GM23338 (cell line): ENCODE results near the gene AFF1. TPM values are rescaled to one million over a fixed set of nuclear protein-coding genes. Genes with fewer than 3 reads are reported as not detected.
A peak's percentile ranks its signal among the peaks of the same experiment; 100 is the strongest.

Experiments
- ATAC-seq: fragments of 200-7000 bp; cut with Tn5 transposase; 3 replicates; pipeline ENCODE4 v1.9.1; 2020
- DNase-seq: peaks from one replicate; pipeline ENCODE4 v3.0.0-alpha.2; 2015; ENCODE audit warnings: low spot score
- H2AFZ ChIP-seq: fragments of 200-600 bp; sonication (generic); 2 replicates; pipeline ENCODE4 v1.8.0; 2016; ENCODE audit warnings: antibody characterized with exemption, mild to moderate bottlenecking, moderate library complexity
- H3F3A ChIP-seq: fragments of 200-600 bp; sonication (generic); replicated peaks from 2 replicates; pipeline ENCODE4 v1.8.0; 2017; ENCODE audit warnings: antibody characterized with exemption, mixed run types, low read depth
- H3K27ac ChIP-seq: fragments of 200-600 bp; sonication (generic); 2 replicates; pipeline ENCODE4 v1.6.1; 2016; ENCODE audit warnings: low read depth
- H3K27me3 ChIP-seq: fragments of 200-600 bp; sonication (generic); 2 replicates; pipeline ENCODE4 v1.8.0; 2016; ENCODE audit warnings: mild to moderate bottlenecking, mixed run types, moderate library complexity; ENCODE audit not compliant: insufficient read depth
- H3K36me3 ChIP-seq: fragments of 200-600 bp; sonication (generic); 2 replicates; pipeline ENCODE4 v1.8.0; 2016; ENCODE audit warnings: mild to moderate bottlenecking; ENCODE audit not compliant: insufficient read depth
- H3K4me1 ChIP-seq: fragments of 200-600 bp; sonication (generic); 2 replicates; pipeline ENCODE4 v1.8.0; 2016; ENCODE audit warnings: mild to moderate bottlenecking, moderate library complexity; ENCODE audit not compliant: insufficient read depth
- H3K4me2 ChIP-seq: fragments of 200-600 bp; sonication (generic); 2 replicates; pipeline ENCODE4 v1.7.1; 2017; ENCODE audit warnings: mixed run types
- H3K4me3 ChIP-seq: fragments of 200-600 bp; sonication (generic); 2 replicates; pipeline ENCODE4 v1.6.1; 2016; ENCODE audit warnings: mixed run types
- H3K79me2 ChIP-seq: fragments of 200-600 bp; sonication (generic); replicated peaks from 2 replicates; pipeline ENCODE4 v1.8.0; 2017; ENCODE audit warnings: mild to moderate bottlenecking; ENCODE audit not compliant: insufficient read depth
- H3K9me2 ChIP-seq: fragments of 200-600 bp; sonication (generic); 2 replicates; pipeline ENCODE4 v1.8.0; 2017; ENCODE audit not compliant: insufficient read depth
- H4K20me1 ChIP-seq: fragments of 200-600 bp; sonication (generic); replicated peaks from 2 replicates; pipeline ENCODE4 v1.8.0; 2017; ENCODE audit warnings: mild to moderate bottlenecking; ENCODE audit not compliant: insufficient read depth
- H3K27ac Mint-ChIP-seq: 2 replicates; pipeline ENCODE4 v1.8.0; 2020; ENCODE audit warnings: inconsistent platforms, mild to moderate bottlenecking, moderate library complexity, mixed read lengths
- H3K27me3 Mint-ChIP-seq: 3 replicates; pipeline ENCODE4 v1.8.0; 2022; ENCODE audit warnings: low read depth, mild to moderate bottlenecking, moderate library complexity, mixed read lengths, inconsistent platforms; ENCODE audit not compliant: insufficient read depth, poor library complexity
- H3K36me3 Mint-ChIP-seq: 3 replicates; pipeline ENCODE4 v1.8.0; 2021; ENCODE audit warnings: low read depth, mild to moderate bottlenecking, inconsistent platforms, moderate library complexity, mixed read lengths
- H3K4me1 Mint-ChIP-seq: 3 replicates; pipeline ENCODE4 v1.8.0; 2020; ENCODE audit warnings: mild to moderate bottlenecking, inconsistent platforms, mixed read lengths
- H3K4me3 Mint-ChIP-seq: 3 replicates; pipeline ENCODE4 v1.8.0; 2021; ENCODE audit warnings: moderate library complexity, mild to moderate bottlenecking, inconsistent platforms, mixed read lengths
- H3K9me3 Mint-ChIP-seq: 3 replicates; pipeline ENCODE4 v1.8.0; 2020; ENCODE audit warnings: moderate library complexity, mild to moderate bottlenecking, inconsistent platforms, mixed read lengths
- CREB1 ChIP-seq: fragments of 250-450 bp; sonication (Bioruptor Pico); IDR thresholded peaks from 2 replicates; pipeline ENCODE4 v1.5.0; 2020; ENCODE audit warnings: low read depth, mild to moderate bottlenecking, moderate library complexity
- EZH2 ChIP-seq: fragments of 200-600 bp; sonication (generic); IDR thresholded peaks from one replicate; pipeline ENCODE4 v1.8.0; 2017; ENCODE audit warnings: antibody characterized with exemption, mild to moderate bottlenecking, low read depth; ENCODE audit not compliant: unreplicated experiment
- EZH2phosphoT487 ChIP-seq: fragments of 200-600 bp; sonication (generic); IDR thresholded peaks from one replicate; pipeline ENCODE4 v1.8.1; 2018; ENCODE audit warnings: antibody characterized with exemption; ENCODE audit not compliant: unreplicated experiment
- JUNB ChIP-seq: IDR thresholded peaks from one replicate; pipeline ENCODE4 v1.6.1; 2016; ENCODE audit warnings: antibody characterized with exemption; ENCODE audit not compliant: unreplicated experiment
- NANOG ChIP-seq: IDR thresholded peaks from 2 replicates; pipeline ENCODE4 v1.6.1; 2016; ENCODE audit warnings: antibody characterized with exemption, borderline replicate concordance
- POLR2AphosphoS5 ChIP-seq: IDR thresholded peaks from 2 replicates; pipeline ENCODE4 v1.6.1; 2016; ENCODE audit warnings: antibody characterized with exemption, low read depth
- STAT1 ChIP-seq: IDR thresholded peaks from one replicate; pipeline ENCODE4 v1.6.1; 2016; ENCODE audit warnings: antibody characterized with exemption; ENCODE audit not compliant: unreplicated experiment
- polyA plus RNA-seq: library from polyadenylated mRNA; unstranded; fragments of >200 nt; fragmentation: Nextera tagmentation; extraction: Ambion mirVana; gene quantifications from 2 replicates; pipeline ENCODE4 v1.2.1, GENCODE V29; 2016
- total RNA-seq: library from RNA; depleted of rRNA; stranded (reverse); fragments of >200 nt; shearing (Covaris generic); gene quantifications from 2 replicates; pipeline ENCODE4 v1.2.3, GENCODE V29; 2014
- TF ChIP-seq, protein P1 (sequence below), 2 experiments: fragments of 200-600 bp in 1 of 2; sonication (generic) in 1 of 2; conservative IDR thresholded peaks; 2 replicates each; pipeline versions ENCODE4 v1.5.1 to v1.6.1; 2016 to 2017; ENCODE audit warnings: antibody characterized with exemption in 2 of 2, low read depth in 2 of 2, mild to moderate bottlenecking in 2 of 2, moderate library complexity in 1 of 2
- TF ChIP-seq, protein P2 (sequence below): IDR thresholded peaks from 2 replicates; pipeline ENCODE4 v1.6.1; 2016; ENCODE audit warnings: antibody characterized with exemption
- TF ChIP-seq, protein P3 (sequence below): IDR thresholded peaks from one replicate; pipeline ENCODE4 v1.6.1; 2018; ENCODE audit warnings: antibody characterized with exemption; ENCODE audit not compliant: unreplicated experiment
- TF ChIP-seq, protein P4 (sequence below): fragments of 250-450 bp; sonication (Bioruptor Pico); IDR thresholded peaks from 2 replicates; pipeline ENCODE4 v1.5.0; 2020; ENCODE audit warnings: mild to moderate bottlenecking, moderate library complexity

The AFF1 gene
- total and polyA plus RNA-seq, 2 experiments from 2014 or later = 42.6 to 67.2 TPM

DNA sequence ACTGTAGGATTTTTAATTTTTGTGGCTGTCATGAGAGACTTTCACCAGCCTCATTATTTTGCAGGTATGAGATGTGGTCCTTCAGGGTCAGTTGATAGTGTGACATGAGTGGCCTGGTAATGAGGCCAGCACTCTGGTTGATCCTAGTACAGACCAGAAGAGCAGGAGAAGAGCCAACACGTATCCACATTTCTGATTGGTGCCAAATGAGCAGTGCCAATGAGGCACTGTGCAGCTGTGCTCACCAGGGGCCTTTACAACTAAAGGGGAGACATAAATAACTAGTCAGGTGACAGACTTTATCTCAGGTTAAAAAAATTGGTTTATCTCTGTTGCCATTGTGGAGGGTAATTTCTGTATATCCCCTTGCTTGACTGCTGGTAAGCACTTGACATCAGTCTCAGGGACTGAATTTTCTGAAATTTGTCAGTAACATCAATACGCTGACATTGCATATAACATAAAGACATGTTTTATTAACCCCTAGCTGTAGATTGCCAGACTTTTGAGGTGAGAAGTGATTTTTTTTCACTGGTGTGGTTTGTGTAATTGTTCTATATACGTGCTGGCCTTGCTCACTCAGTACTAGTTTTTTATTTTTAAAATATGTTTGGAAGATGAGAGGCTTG is 101.2 kb downstream of the AFF1 start (continued):
- no peak for TF ChIP-seq CREB1 (CRISPR knock-in tag)

DNA sequence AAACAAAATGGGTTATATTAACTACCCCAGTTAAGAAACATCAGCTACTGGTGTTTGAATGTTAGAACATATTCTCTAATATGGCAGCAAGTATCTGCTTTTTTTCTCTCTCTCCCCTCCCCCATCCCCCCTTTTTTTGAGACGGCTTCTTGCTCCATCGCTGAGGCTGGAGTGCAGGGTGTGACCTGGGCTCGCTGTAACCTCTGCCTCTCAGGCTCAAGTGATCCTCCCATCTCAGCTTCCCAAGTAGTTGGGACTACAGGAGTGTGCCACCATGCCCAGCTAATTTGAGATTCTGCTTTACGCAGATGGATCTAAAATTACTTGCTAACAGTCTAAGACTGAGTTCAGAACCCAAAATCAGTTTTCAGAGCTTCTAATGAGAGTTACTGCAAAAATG is 101.9 kb downstream of the AFF1 start:
- H3K79me2 ChIP-seq = peaks cover 100% of the 10 kb centered on the region
- H3K27ac Mint-ChIP-seq = no peak overlapping the region
- H3K27ac ChIP-seq = no peak overlapping the region

More for the DNA sequence above, 101.9 kb downstream of the AFF1 start:
- peak; percentile 10; the same call in 2 of the 3 replicates for ATAC-seq
- Histone ChIP-seq H4K20me1 (peaks cover 34% of the 10 kb centered on the region), H3K4me2 (peak overlapping the region; percentile 31), H3K36me3 (no peaks in the 10 kb centered on the region), H3K4me1 (peaks cover 64% of the 10 kb centered on the region), H3K4me3 (no peak overlapping the region), H3K27me3 (no peaks in the 10 kb centered on the region), H2AFZ (no peak overlapping the region), H3K9me2 (no peaks in the 10 kb centered on the region), H3F3A (0 out of 2 replicates have a peak, but pooled peaks cover 3% of the 10 kb centered on the region)
- no peak for DNase-seq
- Mint-ChIP-seq H3K9me3 (no peaks in the 10 kb centered on the region), H3K4me3 (no peak overlapping the region), H3K4me1 (peaks cover 48% of the 10 kb centered on the region), H3K36me3 (no peaks in the 10 kb centered on the region), H3K27me3 (no peaks in the 10 kb centered on the region)
- TF ChIP-seq, protein P1, sequence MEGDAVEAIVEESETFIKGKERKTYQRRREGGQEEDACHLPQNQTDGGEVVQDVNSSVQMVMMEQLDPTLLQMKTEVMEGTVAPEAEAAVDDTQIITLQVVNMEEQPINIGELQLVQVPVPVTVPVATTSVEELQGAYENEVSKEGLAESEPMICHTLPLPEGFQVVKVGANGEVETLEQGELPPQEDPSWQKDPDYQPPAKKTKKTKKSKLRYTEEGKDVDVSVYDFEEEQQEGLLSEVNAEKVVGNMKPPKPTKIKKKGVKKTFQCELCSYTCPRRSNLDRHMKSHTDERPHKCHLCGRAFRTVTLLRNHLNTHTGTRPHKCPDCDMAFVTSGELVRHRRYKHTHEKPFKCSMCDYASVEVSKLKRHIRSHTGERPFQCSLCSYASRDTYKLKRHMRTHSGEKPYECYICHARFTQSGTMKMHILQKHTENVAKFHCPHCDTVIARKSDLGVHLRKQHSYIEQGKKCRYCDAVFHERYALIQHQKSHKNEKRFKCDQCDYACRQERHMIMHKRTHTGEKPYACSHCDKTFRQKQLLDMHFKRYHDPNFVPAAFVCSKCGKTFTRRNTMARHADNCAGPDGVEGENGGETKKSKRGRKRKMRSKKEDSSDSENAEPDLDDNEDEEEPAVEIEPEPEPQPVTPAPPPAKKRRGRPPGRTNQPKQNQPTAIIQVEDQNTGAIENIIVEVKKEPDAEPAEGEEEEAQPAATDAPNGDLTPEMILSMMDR (conservative IDR thresholded peaks at IDR 0.05; ENCODE audit: low read depth in 2 of 2) = no peak
- TF ChIP-seq NANOG (no peak), EZH2phosphoT487 (no peak), STAT1 (no peak), CREB1 (CRISPR knock-in tag) (no peak), POLR2AphosphoS5 (no peak), JUNB (no peak), EZH2 (no peak)
- TF ChIP-seq, protein P2, sequence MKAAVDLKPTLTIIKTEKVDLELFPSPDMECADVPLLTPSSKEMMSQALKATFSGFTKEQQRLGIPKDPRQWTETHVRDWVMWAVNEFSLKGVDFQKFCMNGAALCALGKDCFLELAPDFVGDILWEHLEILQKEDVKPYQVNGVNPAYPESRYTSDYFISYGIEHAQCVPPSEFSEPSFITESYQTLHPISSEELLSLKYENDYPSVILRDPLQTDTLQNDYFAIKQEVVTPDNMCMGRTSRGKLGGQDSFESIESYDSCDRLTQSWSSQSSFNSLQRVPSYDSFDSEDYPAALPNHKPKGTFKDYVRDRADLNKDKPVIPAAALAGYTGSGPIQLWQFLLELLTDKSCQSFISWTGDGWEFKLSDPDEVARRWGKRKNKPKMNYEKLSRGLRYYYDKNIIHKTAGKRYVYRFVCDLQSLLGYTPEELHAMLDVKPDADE = no peak
- TF ChIP-seq, protein P3, sequence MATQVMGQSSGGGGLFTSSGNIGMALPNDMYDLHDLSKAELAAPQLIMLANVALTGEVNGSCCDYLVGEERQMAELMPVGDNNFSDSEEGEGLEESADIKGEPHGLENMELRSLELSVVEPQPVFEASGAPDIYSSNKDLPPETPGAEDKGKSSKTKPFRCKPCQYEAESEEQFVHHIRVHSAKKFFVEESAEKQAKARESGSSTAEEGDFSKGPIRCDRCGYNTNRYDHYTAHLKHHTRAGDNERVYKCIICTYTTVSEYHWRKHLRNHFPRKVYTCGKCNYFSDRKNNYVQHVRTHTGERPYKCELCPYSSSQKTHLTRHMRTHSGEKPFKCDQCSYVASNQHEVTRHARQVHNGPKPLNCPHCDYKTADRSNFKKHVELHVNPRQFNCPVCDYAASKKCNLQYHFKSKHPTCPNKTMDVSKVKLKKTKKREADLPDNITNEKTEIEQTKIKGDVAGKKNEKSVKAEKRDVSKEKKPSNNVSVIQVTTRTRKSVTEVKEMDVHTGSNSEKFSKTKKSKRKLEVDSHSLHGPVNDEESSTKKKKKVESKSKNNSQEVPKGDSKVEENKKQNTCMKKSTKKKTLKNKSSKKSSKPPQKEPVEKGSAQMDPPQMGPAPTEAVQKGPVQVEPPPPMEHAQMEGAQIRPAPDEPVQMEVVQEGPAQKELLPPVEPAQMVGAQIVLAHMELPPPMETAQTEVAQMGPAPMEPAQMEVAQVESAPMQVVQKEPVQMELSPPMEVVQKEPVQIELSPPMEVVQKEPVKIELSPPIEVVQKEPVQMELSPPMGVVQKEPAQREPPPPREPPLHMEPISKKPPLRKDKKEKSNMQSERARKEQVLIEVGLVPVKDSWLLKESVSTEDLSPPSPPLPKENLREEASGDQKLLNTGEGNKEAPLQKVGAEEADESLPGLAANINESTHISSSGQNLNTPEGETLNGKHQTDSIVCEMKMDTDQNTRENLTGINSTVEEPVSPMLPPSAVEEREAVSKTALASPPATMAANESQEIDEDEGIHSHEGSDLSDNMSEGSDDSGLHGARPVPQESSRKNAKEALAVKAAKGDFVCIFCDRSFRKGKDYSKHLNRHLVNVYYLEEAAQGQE = no peak
- TF ChIP-seq, protein P4, sequence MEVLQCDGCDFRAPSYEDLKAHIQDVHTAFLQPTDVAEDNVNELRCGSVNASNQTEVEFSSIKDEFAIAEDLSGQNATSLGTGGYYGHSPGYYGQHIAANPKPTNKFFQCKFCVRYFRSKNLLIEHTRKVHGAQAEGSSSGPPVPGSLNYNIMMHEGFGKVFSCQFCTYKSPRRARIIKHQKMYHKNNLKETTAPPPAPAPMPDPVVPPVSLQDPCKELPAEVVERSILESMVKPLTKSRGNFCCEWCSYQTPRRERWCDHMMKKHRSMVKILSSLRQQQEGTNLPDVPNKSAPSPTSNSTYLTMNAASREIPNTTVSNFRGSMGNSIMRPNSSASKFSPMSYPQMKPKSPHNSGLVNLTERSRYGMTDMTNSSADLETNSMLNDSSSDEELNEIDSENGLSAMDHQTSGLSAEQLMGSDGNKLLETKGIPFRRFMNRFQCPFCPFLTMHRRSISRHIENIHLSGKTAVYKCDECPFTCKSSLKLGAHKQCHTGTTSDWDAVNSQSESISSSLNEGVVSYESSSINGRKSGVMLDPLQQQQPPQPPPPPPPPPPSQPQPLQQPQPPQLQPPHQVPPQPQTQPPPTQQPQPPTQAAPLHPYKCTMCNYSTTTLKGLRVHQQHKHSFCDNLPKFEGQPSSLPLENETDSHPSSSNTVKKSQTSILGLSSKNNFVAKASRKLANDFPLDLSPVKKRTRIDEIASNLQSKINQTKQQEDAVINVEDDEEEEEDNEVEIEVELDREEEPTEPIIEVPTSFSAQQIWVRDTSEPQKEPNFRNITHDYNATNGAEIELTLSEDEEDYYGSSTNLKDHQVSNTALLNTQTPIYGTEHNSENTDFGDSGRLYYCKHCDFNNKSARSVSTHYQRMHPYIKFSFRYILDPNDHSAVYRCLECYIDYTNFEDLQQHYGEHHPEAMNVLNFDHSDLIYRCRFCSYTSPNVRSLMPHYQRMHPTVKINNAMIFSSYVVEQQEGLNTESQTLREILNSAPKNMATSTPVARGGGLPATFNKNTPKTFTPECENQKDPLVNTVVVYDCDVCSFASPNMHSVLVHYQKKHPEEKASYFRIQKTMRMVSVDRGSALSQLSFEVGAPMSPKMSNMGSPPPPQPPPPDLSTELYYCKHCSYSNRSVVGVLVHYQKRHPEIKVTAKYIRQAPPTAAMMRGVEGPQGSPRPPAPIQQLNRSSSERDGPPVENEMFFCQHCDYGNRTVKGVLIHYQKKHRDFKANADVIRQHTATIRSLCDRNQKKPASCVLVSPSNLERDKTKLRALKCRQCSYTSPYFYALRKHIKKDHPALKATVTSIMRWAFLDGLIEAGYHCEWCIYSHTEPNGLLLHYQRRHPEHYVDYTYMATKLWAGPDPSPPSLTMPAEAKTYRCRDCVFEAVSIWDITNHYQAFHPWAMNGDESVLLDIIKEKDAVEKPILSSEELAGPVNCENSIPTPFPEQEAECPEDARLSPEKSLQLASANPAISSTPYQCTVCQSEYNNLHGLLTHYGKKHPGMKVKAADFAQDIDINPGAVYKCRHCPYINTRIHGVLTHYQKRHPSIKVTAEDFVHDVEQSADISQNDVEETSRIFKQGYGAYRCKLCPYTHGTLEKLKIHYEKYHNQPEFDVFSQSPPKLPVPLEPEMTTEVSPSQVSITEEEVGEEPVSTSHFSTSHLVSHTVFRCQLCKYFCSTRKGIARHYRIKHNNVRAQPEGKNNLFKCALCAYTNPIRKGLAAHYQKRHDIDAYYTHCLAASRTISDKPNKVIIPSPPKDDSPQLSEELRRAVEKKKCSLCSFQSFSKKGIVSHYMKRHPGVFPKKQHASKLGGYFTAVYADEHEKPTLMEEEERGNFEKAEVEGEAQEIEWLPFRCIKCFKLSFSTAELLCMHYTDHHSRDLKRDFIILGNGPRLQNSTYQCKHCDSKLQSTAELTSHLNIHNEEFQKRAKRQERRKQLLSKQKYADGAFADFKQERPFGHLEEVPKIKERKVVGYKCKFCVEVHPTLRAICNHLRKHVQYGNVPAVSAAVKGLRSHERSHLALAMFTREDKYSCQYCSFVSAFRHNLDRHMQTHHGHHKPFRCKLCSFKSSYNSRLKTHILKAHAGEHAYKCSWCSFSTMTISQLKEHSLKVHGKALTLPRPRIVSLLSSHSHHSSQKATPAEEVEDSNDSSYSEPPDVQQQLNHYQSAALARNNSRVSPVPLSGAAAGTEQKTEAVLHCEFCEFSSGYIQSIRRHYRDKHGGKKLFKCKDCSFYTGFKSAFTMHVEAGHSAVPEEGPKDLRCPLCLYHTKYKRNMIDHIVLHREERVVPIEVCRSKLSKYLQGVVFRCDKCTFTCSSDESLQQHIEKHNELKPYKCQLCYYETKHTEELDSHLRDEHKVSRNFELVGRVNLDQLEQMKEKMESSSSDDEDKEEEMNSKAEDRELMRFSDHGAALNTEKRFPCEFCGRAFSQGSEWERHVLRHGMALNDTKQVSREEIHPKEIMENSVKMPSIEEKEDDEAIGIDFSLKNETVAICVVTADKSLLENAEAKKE (CRISPR knock-in tag) = no peak
